ENCODE measurements around the gene TMEM14C. TPM values are rescaled to one million over a fixed set of nuclear protein-coding genes. Genes with fewer than 3 reads are reported as not detected.

The TMEM14C gene
- total RNA-seq, result 100 to 1,000 TPM in 3 of 4 donors, 10 to 100 TPM in 1; 93.2 to 130 (median 117) TPM

- ATAC-seq (peak; percentile 94 to 95), DNase-seq (peak; percentile 99)
- Histone ChIP-seq H3K4me3 (peak within 1 kb of the TSS; percentile 64 to 80 (median 74)), H3K27me3 (no peaks in the 10 kb centered on the region), H3K4me1 (peaks cover 26% of the 10 kb centered on the region in 2 donors), H3K36me3 (peaks cover 0 to 27% of the 10 kb centered on the region in 2 donors), H3K27ac (peak within 1 kb of the TSS; percentile 87 to 96 (median 90)), H3K9me3 (no peaks in the 10 kb centered on the region)
- intact Hi-C loops (cut with DNase I; ENCODE audit: low total_unique reads), result loop anchor here (1.0 kb wide), 3 partner anchors 24 to 213 kb away; partner anchors contain the start of genes C6orf52, PAK1IP1 and TMEM14B
- in situ Hi-C loops (cut with MboI; ENCODE audit: low sequenced_read_pairs in 4 of 4), result no loop called here
- TF ChIP-seq POLR2A (IDR thresholded peaks at IDR 0.05), result peak; percentile 72 to 79
- TF ChIP-seq CTCF (IDR thresholded peaks at IDR 0.05 in 4 of 5, conservative IDR thresholded peaks at IDR 0.05 in 1 of 5), result no peak
Measured at GRCh38 chr6:10722820-10723566, at the start of gene TMEM14C. Gene TMEM14C, plus strand, starts transcription at chr6:10723070. Its CDS starts 1,544 bp downstream, at chr6:10724614.

GRCh38 chr6:10676403-10676802 lies 46.5 kb upstream of the TMEM14C start:
- no peaks in the 10 kb centered on the region for H3K27me3 ChIP-seq
- ATAC-seq (no peak), DNase-seq (no peak)
- no peak overlapping the region for H3K27ac ChIP-seq
- no peaks in the 10 kb centered on the region for H3K4me1 ChIP-seq
- in situ Hi-C loops (cut with MboI; ENCODE audit: low sequenced_read_pairs in 4 of 4) (no loop called here), intact Hi-C loops (cut with DNase I; ENCODE audit: low total_unique reads) (no loop called here)
- H3K4me3 ChIP-seq, result no peak overlapping the region
- no peak for TF ChIP-seq POLR2A (IDR thresholded peaks at IDR 0.05)
- no peak for TF ChIP-seq CTCF (IDR thresholded peaks at IDR 0.05 in 4 of 5, conservative IDR thresholded peaks at IDR 0.05 in 1 of 5)
- no peaks in the 10 kb centered on the region for H3K9me3 ChIP-seq
- no peaks in the 10 kb centered on the region for H3K36me3 ChIP-seq

- no peak overlapping the region for H3K27ac ChIP-seq
- intact Hi-C loops (cut with DNase I; ENCODE audit: low total_unique reads) (no loop called here), in situ Hi-C loops (cut with MboI; ENCODE audit: low sequenced_read_pairs in 4 of 4) (no loop called here)
- no peak for DNase-seq
- no peak overlapping the region for H3K4me3 ChIP-seq
- H3K4me1 ChIP-seq, result no peaks in the 10 kb centered on the region
- ATAC-seq, result no peak
- TF ChIP-seq POLR2A (IDR thresholded peaks at IDR 0.05), result no peak
- TF ChIP-seq CTCF (IDR thresholded peaks at IDR 0.05 in 4 of 5, conservative IDR thresholded peaks at IDR 0.05 in 1 of 5), result no peak
- peaks cover 0 to 1% (median 0%) of the 10 kb centered on the region in 3 donors for H3K27me3 ChIP-seq
- no peaks in the 10 kb centered on the region for H3K9me3 ChIP-seq
- no peaks in the 10 kb centered on the region for H3K36me3 ChIP-seq
Measured at GRCh38 chr6:10678456-10678855, 44.4 kb upstream of the TMEM14C start.

DNA sequence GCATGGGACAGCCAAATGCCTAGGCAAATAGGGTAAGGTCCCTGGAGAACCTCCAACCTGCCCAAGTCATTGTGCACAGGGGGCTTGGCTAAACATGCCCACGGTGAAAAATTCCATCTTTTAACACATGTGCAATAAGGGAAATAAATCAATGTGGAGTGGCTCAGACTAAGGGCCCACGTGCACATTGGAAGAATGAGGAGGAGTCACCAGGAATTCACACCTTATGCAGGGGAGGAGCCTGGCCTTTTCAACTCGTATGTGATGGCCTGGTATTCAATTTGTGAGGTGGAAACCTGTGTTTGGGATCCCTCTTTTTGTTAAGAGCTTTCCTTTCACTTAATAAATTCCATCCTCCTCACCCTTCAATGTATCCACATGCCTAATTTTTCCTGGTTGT lies 41.1 kb upstream of the TMEM14C start:
- no peak for ATAC-seq
- H3K27ac ChIP-seq, result no peak overlapping the region
- no peaks in the 10 kb centered on the region for H3K4me1 ChIP-seq
- H3K9me3 ChIP-seq, result no peaks in the 10 kb centered on the region
- TF ChIP-seq CTCF (IDR thresholded peaks at IDR 0.05 in 4 of 5, conservative IDR thresholded peaks at IDR 0.05 in 1 of 5), result no peak
- no peak for TF ChIP-seq POLR2A (IDR thresholded peaks at IDR 0.05)
- intact Hi-C loops (cut with DNase I; ENCODE audit: low total_unique reads), result no loop called here
- H3K4me3 ChIP-seq, result no peak overlapping the region
- in situ Hi-C loops (cut with MboI; ENCODE audit: low sequenced_read_pairs in 4 of 4), result no loop called here
- H3K36me3 ChIP-seq, result no peaks in the 10 kb centered on the region
- no peak for DNase-seq
- H3K27me3 ChIP-seq, result peaks cover 0 to 12% (median 0%) of the 10 kb centered on the region in 3 donors

Measured in gastrocnemius medialis (tissue), 4 donors.